ENCODE results near the gene WDR20. TPM values are rescaled to one million over a fixed set of nuclear protein-coding genes. Genes with fewer than 3 reads are reported as not detected.
A peak's percentile ranks its signal among the peaks of the same experiment; 100 is the strongest.
"Not testable (repeated sequence)": the region's sequence is repeated elsewhere in the genome, so short reads cannot be mapped to it uniquely, and the experiment has no call there.

WDR20 gene
- total RNA-seq, 1 donor from 2014 or later = 42.3 TPM

- no peak for DNase-seq
- intact Hi-C loops (cut with micrococcal nuclease) = no loop called here
- Mint-ChIP-seq H3K4me1 (no peaks in the 10 kb centered on the region), H3K4me3 (no peak overlapping the region), H3K36me3 (ENCODE audit: low read depth) (peaks cover 13% of the 10 kb centered on the region), H3K27ac (no peak overlapping the region), H3K27me3 (no peaks in the 10 kb centered on the region), H3K9me3 (no peaks in the 10 kb centered on the region)
- ATAC-seq (ENCODE audit: low read depth) = no peak
- TF ChIP-seq CTCF (IDR thresholded peaks at IDR 0.05) = no peak
- ChIA-PET CTCF (no interaction called here), POLR2A (no interaction called here)
Measured at GRCh38 chr14:102131741-102132140, 8.0 kb upstream of the WDR20 start.

DNA sequence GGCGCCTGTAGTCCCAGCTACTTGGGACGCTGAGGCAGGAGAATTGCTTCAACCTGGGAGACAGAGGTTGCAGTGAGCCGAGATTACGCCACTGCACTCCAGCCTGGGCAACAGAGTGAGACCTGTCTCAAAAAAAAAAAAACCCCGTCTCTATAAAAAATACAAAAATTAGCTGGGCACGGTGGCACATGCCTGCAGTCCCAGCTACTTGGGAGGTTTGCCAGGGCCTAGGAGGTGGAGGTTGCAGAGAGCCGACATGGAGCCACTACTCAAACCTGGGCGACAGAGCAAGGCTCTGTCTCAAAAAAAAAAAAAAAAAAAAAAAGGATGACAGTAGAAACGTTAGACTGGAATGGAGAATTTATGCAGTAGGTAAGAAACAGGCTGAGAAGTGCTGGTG lies 5.7 kb upstream of the WDR20 start:
- H3K4me1 Mint-ChIP-seq; POLR2A ChIA-PET; H3K4me3 Mint-ChIP-seq; ATAC-seq (ENCODE audit: low read depth); H3K9me3 Mint-ChIP-seq; H3K27ac Mint-ChIP-seq; H3K27me3 Mint-ChIP-seq; intact Hi-C loops (cut with micrococcal nuclease); DNase-seq; CTCF ChIA-PET: not testable (repeated sequence)
- H3K36me3 Mint-ChIP-seq (ENCODE audit: low read depth) = peaks cover 13% of the 10 kb centered on the region

DNA sequence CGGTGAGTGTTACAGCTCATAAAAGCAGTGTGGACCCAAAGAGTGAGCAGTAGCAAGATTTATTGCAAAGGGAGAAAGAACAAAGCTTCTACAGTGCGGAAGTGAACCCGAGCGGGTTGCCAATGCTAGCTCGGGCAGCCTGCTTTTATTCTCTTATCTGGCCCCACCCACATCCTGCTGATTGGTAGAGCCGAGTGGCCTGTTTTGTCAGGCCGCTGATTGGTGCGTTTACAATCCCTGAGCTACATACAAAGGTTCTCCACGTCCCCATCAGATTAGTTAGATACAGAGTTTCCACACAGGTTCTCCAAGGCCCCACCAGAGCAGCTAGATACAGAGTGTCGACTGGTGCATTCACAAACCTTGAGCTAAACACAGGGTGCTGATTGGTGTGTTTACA lies 5.0 kb upstream of the WDR20 start:
- H3K4me3 Mint-ChIP-seq; H3K4me1 Mint-ChIP-seq; H3K9me3 Mint-ChIP-seq; H3K27me3 Mint-ChIP-seq; H3K27ac Mint-ChIP-seq; ATAC-seq (ENCODE audit: low read depth); CTCF ChIA-PET; POLR2A ChIA-PET; intact Hi-C loops (cut with micrococcal nuclease); DNase-seq: not testable (repeated sequence)
- peaks cover 14% of the 10 kb centered on the region for H3K36me3 Mint-ChIP-seq (ENCODE audit: low read depth)

DNA sequence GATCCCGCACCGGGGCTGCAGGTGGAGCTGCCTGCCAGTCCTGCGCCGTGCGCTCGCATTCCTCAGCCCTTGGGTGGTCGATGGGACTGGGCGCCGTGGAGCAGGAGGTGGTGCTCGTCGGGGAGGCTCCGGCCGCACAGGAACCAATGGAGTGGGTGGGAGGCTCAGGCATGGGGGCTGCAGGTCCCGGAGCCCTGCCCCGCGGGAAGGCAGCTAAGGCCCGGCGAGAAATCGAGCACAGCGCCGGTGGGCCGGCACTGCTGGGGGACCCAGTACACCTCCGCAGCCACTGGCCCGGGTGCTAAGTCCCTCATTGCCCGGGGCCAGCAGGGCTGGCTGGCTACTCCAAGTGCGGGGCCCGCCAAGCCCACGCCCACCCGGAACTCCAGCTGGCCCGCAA lies 4.2 kb upstream of the WDR20 start:
- DNase-seq; ATAC-seq (ENCODE audit: low read depth); CTCF ChIA-PET; H3K9me3 Mint-ChIP-seq; H3K27ac Mint-ChIP-seq; H3K27me3 Mint-ChIP-seq; intact Hi-C loops (cut with micrococcal nuclease); H3K4me3 Mint-ChIP-seq; POLR2A ChIA-PET; H3K4me1 Mint-ChIP-seq: not testable (repeated sequence)
- peaks cover 14% of the 10 kb centered on the region for H3K36me3 Mint-ChIP-seq (ENCODE audit: low read depth)

DNA sequence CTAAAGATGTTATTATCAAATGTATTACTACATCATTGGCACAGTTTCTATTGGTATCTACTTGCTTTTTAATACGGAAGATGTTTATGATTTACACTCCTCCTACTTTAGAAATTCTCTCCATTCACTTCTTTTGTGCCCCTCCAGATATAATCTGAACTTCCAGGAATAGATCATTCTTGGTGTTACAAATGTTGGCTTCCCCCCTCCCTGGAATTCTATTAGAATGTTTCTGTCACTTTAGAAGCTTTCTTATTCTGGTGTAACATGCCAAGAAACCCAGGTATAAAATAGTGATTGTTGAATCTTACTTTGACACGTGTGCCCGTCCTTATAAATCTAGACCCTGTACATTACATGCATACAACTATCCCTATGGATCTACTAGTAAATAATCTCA lies 1.2 kb upstream of the WDR20 start:
- CTCF ChIA-PET = no interaction called here
- H3K27ac Mint-ChIP-seq = peak overlapping the region; percentile 93

DNA sequence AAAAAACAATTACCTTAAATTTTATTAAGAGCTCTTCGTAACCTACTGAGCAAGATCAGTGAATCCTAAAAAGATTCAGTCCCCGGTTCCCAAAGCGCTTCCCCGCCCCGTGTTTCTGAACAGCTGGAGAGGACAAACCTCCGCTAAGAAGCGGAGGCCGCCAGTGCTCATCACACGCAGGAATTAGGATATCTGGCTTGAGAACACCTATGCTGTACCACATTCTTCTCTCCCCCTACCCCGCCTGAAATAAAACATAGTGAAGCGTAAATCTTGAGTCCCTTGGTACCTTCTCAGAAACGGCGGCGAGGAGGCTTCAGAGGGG lies 774 bp upstream of the WDR20 start:
- Mint-ChIP-seq H3K27me3 (no peaks in the 10 kb centered on the region), H3K4me3 (peak overlapping the region; percentile 97), H3K27ac (peak overlapping the region; percentile 93), H3K9me3 (no peaks in the 10 kb centered on the region), H3K36me3 (ENCODE audit: low read depth) (peaks cover 13% of the 10 kb centered on the region), H3K4me1 (peaks cover 19% of the 10 kb centered on the region)
- ATAC-seq (ENCODE audit: low read depth) (no peak), DNase-seq (no peak)
- ChIA-PET POLR2A (interaction anchor here (0.6 to 2.1 kb wide), 7 partner anchors 11 to 329 kb away, joined by 3 to 9 read pairs (median 5); partner anchors contain the start of genes HSP90AA1 and MOK), CTCF (no interaction called here)
- no peak for TF ChIP-seq CTCF (IDR thresholded peaks at IDR 0.05)
- intact Hi-C loops (cut with micrococcal nuclease) = loop anchor here (1.0 to 2.0 kb wide), 7 partner anchors 36 to 376 kb away; partner anchors contain the start of genes DYNC1H1, HSP90AA1 and MOK

More for the DNA sequence above, 1.2 kb upstream of the WDR20 start:
- POLR2A ChIA-PET = interaction anchor here (0.6 to 2.1 kb wide), 2 partner anchors 52 to 166 kb away, joined by 3 to 5 read pairs; partner anchors contain the start of genes HSP90AA1 and MOK
- Mint-ChIP-seq H3K36me3 (ENCODE audit: low read depth) (peaks cover 13% of the 10 kb centered on the region), H3K4me3 (peak overlapping the region; percentile 97), H3K27me3 (no peaks in the 10 kb centered on the region), H3K9me3 (no peaks in the 10 kb centered on the region), H3K4me1 (peaks cover 19% of the 10 kb centered on the region)
- ATAC-seq (ENCODE audit: low read depth) = no peak
- TF ChIP-seq CTCF (IDR thresholded peaks at IDR 0.05) = no peak
- DNase-seq = no peak
- intact Hi-C loops (cut with micrococcal nuclease) = loop anchor here (2.0 kb wide), 1 partner anchor 376 kb away; no protein-coding TSS in a partner anchor
